ENCODE results near the gene SBNO1. TPM values are rescaled to one million over a fixed set of nuclear protein-coding genes. Genes with fewer than 3 reads are reported as not detected.

The SBNO1 gene
- total RNA-seq, 2 experiments from 2014 or later: 21.3 to 21.9 TPM

- Mint-ChIP-seq H3K4me3 (no peak overlapping the region), H3K27ac (no peak overlapping the region), H3K4me1 (ENCODE audit: low read depth) (peaks cover 47% of the 10 kb centered on the region), H3K27me3 (no peaks in the 10 kb centered on the region), H3K9me3 (no peaks in the 10 kb centered on the region), H3K36me3 (ENCODE audit: low read depth) (peaks cover 39% of the 10 kb centered on the region)
- H3K36me3 ChIP-seq (ENCODE audit: insufficient read depth, low read length): peaks cover 28% of the 10 kb centered on the region
- ChIA-PET CTCF (interaction anchor here (1.0 to 1.3 kb wide), 2 partner anchors 23 to 69 kb away, joined by 4 to 5 read pairs; partner anchors contain the start of gene SNRNP35), POLR2A (interaction anchor here (1.4 to 2.6 kb wide), 2 partner anchors 23 to 69 kb away, joined by 4 to 14 read pairs; partner anchors contain the start of gene SNRNP35)
- TF ChIP-seq CTCF (IDR thresholded peaks at IDR 0.05): no peak
- H3K27me3 ChIP-seq (ENCODE audit: control insufficient read depth in 1 of 2, insufficient read depth in 2 of 2, low read length in 2 of 2): no peaks in the 10 kb centered on the region
- DNase-seq: peak in 1 of 14 experiments; percentile 12
- intact Hi-C loops (cut with DNase I, micrococcal nuclease): loop anchor here (2.0 to 10.0 kb wide), 4 partner anchors 24 to 634 kb away; partner anchors contain the start of genes DENR (in 1 of the 2), SBNO1 (in 1 of the 2) and TMED2 (in 1 of the 2)
- H3K27ac ChIP-seq (ENCODE audit: low read depth in 1 of 2, low read length in 2 of 2): no peak overlapping the region
- peak; percentile 1 for ATAC-seq (ENCODE audit: poor library complexity)
- peak overlapping the region; percentile 69 for H3K4me3 ChIP-seq (ENCODE audit: low read length)
- peaks cover 53% of the 10 kb centered on the region for H3K4me1 ChIP-seq (ENCODE audit: insufficient read depth, low read length)
- H3K9me3 ChIP-seq (ENCODE audit: control insufficient read depth in 1 of 2, insufficient read depth in 1 of 2, low read length in 2 of 2): no peaks in the 10 kb centered on the region
Observed at GRCh38 chr12:123388951-123389559, 24.4 kb upstream of the SBNO1 start.

DNA sequence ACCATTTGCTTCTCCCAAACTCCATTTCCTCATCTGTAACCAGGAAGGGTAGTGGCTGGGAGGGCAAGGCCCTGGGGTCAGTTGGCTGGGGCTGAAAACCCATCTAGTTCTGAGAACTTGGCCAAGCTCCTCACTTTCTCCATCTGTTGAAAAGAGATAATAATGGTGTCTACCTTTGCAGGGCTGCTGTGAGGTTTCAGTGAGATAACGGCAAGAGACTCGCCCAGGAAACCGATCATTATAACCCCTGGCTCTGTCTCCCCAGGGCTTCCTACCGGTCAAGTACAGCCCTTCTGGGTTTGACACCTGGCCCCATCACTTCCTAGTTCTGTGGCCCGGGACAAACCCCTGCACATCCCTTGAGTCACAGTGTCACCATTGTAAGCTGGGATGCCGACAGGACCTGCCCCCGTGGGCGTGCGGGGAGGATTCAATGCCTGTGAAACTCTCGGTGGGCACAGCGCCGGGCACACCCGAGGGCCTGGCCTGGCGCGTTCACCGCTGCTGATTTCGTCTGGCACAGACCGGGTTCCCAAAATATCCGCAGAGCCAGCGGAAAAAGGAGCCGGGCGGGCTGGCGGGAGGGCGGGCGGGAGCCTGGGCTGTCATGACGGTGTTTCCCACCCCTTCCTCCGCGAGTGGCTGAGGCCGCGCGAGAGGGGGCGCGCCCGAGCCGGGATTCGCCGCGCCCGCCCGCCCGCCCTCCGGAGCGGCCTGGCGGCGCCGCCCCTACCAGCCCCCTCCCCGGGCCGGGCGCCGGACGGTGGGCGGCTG, 23.7 kb upstream of the SBNO1 start:
- Histone ChIP-seq H3K27ac (ENCODE audit: low read depth in 1 of 2, low read length in 2 of 2) (peak overlapping the region; percentile 53 to 76), H3K4me1 (ENCODE audit: insufficient read depth, low read length) (peaks cover 58% of the 10 kb centered on the region), H3K4me3 (ENCODE audit: low read length) (peak overlapping the region; percentile 87), H3K36me3 (ENCODE audit: insufficient read depth, low read length) (peaks cover 23% of the 10 kb centered on the region), H3K9me3 (ENCODE audit: control insufficient read depth in 1 of 2, insufficient read depth in 1 of 2, low read length in 2 of 2) (no peaks in the 10 kb centered on the region), H3K27me3 (ENCODE audit: control insufficient read depth in 1 of 2, insufficient read depth in 2 of 2, low read length in 2 of 2) (no peaks in the 10 kb centered on the region)
- peak; percentile 61 for ATAC-seq (ENCODE audit: poor library complexity)
- H3K9me3 Mint-ChIP-seq: no peaks in the 10 kb centered on the region
- ChIA-PET POLR2A (interaction anchor here (1.4 to 2.6 kb wide), 3 partner anchors 23 to 194 kb away, joined by 3 to 14 read pairs (median 4); partner anchors contain the start of gene SNRNP35), CTCF (interaction anchor here (1.0 to 1.3 kb wide), 2 partner anchors 23 to 70 kb away, joined by 4 to 5 read pairs; partner anchors contain the start of gene SNRNP35)
- peaks cover 33% of the 10 kb centered on the region for H3K36me3 Mint-ChIP-seq (ENCODE audit: low read depth)
- no peak for TF ChIP-seq CTCF (IDR thresholded peaks at IDR 0.05)
- peaks cover 52% of the 10 kb centered on the region for H3K4me1 Mint-ChIP-seq (ENCODE audit: low read depth)
- H3K27ac Mint-ChIP-seq: peak overlapping the region; percentile 73
- no peaks in the 10 kb centered on the region for H3K27me3 Mint-ChIP-seq
- intact Hi-C loops (cut with DNase I, micrococcal nuclease): loop anchor here (2.0 to 10.0 kb wide), 4 partner anchors 24 to 634 kb away; partner anchors contain the start of genes DENR (in 1 of the 2), SBNO1 (in 1 of the 2) and TMED2 (in 1 of the 2)
- H3K4me3 Mint-ChIP-seq: peak overlapping the region; percentile 91
- DNase-seq: peak; percentile 34 to 88 (median 67)

DNA sequence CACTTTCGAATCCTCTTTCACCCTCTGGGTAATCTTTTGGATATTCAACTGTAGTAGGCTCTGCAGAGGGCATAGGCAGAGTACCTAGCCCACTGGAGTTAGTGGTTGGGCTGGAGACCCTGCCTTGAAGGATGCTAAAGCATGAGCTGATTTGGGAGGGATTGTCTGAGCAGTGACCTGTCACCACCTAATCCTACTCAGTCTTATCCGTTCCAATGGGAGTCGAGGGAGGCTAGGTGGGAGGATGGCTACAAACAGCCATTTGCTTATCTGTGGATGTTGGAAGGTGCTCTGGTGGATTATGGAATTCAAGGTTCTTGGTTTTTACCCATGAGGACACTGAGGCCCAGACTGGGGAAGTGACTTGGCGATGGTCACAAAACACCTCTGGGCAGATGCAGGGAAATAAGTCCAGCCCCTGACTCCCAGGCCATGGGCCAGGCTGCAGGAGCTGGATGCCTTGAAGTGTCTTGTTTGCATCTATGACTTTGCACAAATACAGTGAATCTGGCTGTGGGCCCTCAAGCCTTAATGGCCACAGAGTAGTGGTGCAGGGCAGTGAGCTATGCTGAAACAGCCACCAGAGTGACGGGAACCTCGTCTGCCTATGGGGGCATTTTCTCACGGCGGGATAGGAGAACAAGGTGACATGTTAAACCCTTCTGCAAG, 23.0 kb upstream of the SBNO1 start:
- H3K4me1 Mint-ChIP-seq (ENCODE audit: low read depth): peaks cover 52% of the 10 kb centered on the region

More for the DNA sequence above, 23.0 kb upstream of the SBNO1 start:
- Mint-ChIP-seq H3K27ac (peak overlapping the region; percentile 73), H3K27me3 (no peaks in the 10 kb centered on the region), H3K9me3 (no peaks in the 10 kb centered on the region), H3K4me3 (peak overlapping the region; percentile 91), H3K36me3 (ENCODE audit: low read depth) (peaks cover 27% of the 10 kb centered on the region)
- no peaks in the 10 kb centered on the region for H3K9me3 ChIP-seq (ENCODE audit: control insufficient read depth in 1 of 2, insufficient read depth in 1 of 2, low read length in 2 of 2)
- H3K4me3 ChIP-seq (ENCODE audit: low read length): peak overlapping the region; percentile 87
- peak overlapping the region; percentile 53 to 76 for H3K27ac ChIP-seq (ENCODE audit: low read depth in 1 of 2, low read length in 2 of 2)
- ChIA-PET POLR2A (interaction anchor here (1.4 to 2.6 kb wide), 3 partner anchors 22 to 194 kb away, joined by 3 to 14 read pairs (median 4); partner anchors contain the start of gene SNRNP35), CTCF (interaction anchor here (1.0 to 1.3 kb wide), 2 partner anchors 22 to 70 kb away, joined by 4 to 5 read pairs; partner anchors contain the start of gene SNRNP35)
- peak in 1 of 14 experiments; percentile 33 for DNase-seq
- intact Hi-C loops (cut with DNase I, micrococcal nuclease): loop anchor here (2.0 to 10.0 kb wide), 4 partner anchors 23 to 633 kb away; partner anchors contain the start of genes DENR (in 1 of the 2), SBNO1 (in 1 of the 2) and TMED2 (in 1 of the 2)
- H3K4me1 ChIP-seq (ENCODE audit: insufficient read depth, low read length): peaks cover 57% of the 10 kb centered on the region
- no peak for ATAC-seq (ENCODE audit: poor library complexity)
- H3K27me3 ChIP-seq (ENCODE audit: control insufficient read depth in 1 of 2, insufficient read depth in 2 of 2, low read length in 2 of 2): no peaks in the 10 kb centered on the region
- no peak for TF ChIP-seq CTCF (IDR thresholded peaks at IDR 0.05)
- peaks cover 19% of the 10 kb centered on the region for H3K36me3 ChIP-seq (ENCODE audit: insufficient read depth, low read length)
